ENCODE data around the gene MTHFD1L. TPM values are rescaled to one million over a fixed set of nuclear protein-coding genes. Genes with fewer than 3 reads are reported as not detected.

Gene MTHFD1L
- total RNA-seq, 1 experiment from 2014 or later = 47.8 TPM

- no peak overlapping the region for H3K4me3 Mint-ChIP-seq (ENCODE audit: low read depth, unreplicated experiment)
- peaks cover 18% of the 10 kb centered on the region for H3K4me1 Mint-ChIP-seq (ENCODE audit: low read depth, unreplicated experiment)
- intact Hi-C loops (cut with micrococcal nuclease; ENCODE audit: unreplicated experiment) = no loop called here
- TF ChIP-seq CTCF (IDR thresholded peaks at IDR 0.05; ENCODE audit: unreplicated experiment) = no peak
- BruUV-seq (replicated peaks) = no TSS peak
- peaks cover 24% of the 10 kb centered on the region for H3K36me3 Mint-ChIP-seq (ENCODE audit: insufficient read depth, unreplicated experiment)
- H3K27ac Mint-ChIP-seq (ENCODE audit: unreplicated experiment) = no peak overlapping the region
- CTCF ChIA-PET = interaction anchor here (0.6 kb wide), 2 partner anchors 24 to 49 kb away, joined by 3 to 4 read pairs; no protein-coding TSS in a partner anchor
- no peaks in the 10 kb centered on the region for H3K27me3 Mint-ChIP-seq (ENCODE audit: unreplicated experiment)
- H3K9me3 Mint-ChIP-seq (ENCODE audit: low read depth, unreplicated experiment) = no peaks in the 10 kb centered on the region
- DNase-seq = no peak
These were observed 226.1 kb downstream of the MTHFD1L start for GRCh38 chr6:151091571-151091970.

DNA sequence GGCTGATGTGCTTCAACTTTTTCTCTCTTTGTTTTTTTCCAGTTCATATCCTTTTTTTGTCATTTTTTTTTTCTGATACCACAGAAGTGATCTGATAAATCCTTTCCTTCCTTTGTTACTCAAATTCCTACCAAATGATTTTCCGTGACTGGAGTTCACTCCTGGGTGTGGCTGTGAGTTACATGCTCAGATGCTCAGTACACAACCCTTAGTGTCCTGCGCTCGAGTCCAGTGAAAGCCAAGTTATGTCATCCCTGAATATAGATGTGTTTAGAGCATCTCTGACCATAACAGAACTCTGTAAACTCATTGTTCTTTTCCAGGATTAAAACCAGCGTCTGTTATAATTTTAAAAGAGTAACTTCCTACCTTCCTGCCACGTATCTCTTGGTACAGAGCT lies 227.1 kb downstream of the MTHFD1L start:
- Mint-ChIP-seq H3K4me3 (ENCODE audit: low read depth, unreplicated experiment) (no peak overlapping the region), H3K9me3 (ENCODE audit: low read depth, unreplicated experiment) (no peaks in the 10 kb centered on the region), H3K36me3 (ENCODE audit: insufficient read depth, unreplicated experiment) (peaks cover 24% of the 10 kb centered on the region), H3K4me1 (ENCODE audit: low read depth, unreplicated experiment) (peaks cover 18% of the 10 kb centered on the region), H3K27me3 (ENCODE audit: unreplicated experiment) (no peaks in the 10 kb centered on the region), H3K27ac (ENCODE audit: unreplicated experiment) (no peak overlapping the region)
- CTCF ChIA-PET = no interaction called here
- intact Hi-C loops (cut with micrococcal nuclease; ENCODE audit: unreplicated experiment) = no loop called here
- DNase-seq = no peak
- no TSS peak for BruUV-seq (replicated peaks)
- TF ChIP-seq CTCF (IDR thresholded peaks at IDR 0.05; ENCODE audit: unreplicated experiment) = no peak

DNA sequence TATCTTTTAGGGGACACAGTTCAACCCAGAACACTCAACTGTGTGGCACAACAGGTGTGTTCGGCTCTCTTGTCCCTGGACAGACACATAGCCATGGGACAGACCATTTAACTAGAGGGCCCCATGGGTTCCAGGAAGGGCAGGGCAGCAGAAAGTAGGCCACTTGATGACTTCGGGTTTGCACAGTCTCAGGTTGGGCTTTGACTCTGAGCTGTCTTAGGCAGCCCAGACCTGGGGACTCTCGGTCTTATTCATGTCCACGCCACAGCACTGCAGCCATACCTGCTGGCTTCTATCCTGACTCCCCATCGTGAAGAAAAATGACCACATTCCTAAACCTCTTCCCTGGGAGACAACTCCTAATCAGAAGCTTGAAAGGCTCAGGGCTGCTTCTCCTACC lies 228.2 kb downstream of the MTHFD1L start:
- Mint-ChIP-seq H3K27me3 (ENCODE audit: unreplicated experiment) (no peaks in the 10 kb centered on the region), H3K9me3 (ENCODE audit: low read depth, unreplicated experiment) (no peaks in the 10 kb centered on the region), H3K36me3 (ENCODE audit: insufficient read depth, unreplicated experiment) (peaks cover 24% of the 10 kb centered on the region), H3K4me1 (ENCODE audit: low read depth, unreplicated experiment) (peaks cover 18% of the 10 kb centered on the region), H3K4me3 (ENCODE audit: low read depth, unreplicated experiment) (no peak overlapping the region), H3K27ac (ENCODE audit: unreplicated experiment) (no peak overlapping the region)
- intact Hi-C loops (cut with micrococcal nuclease; ENCODE audit: unreplicated experiment) = no loop called here
- no TSS peak for BruUV-seq (replicated peaks)
- CTCF ChIA-PET = no interaction called here
- TF ChIP-seq CTCF (IDR thresholded peaks at IDR 0.05; ENCODE audit: unreplicated experiment) = no peak
- no peak for DNase-seq

- Mint-ChIP-seq H3K4me3 (ENCODE audit: low read depth, unreplicated experiment) (no peak overlapping the region), H3K27me3 (ENCODE audit: unreplicated experiment) (no peaks in the 10 kb centered on the region), H3K27ac (ENCODE audit: unreplicated experiment) (no peak overlapping the region), H3K4me1 (ENCODE audit: low read depth, unreplicated experiment) (peaks cover 18% of the 10 kb centered on the region), H3K9me3 (ENCODE audit: low read depth, unreplicated experiment) (no peaks in the 10 kb centered on the region), H3K36me3 (ENCODE audit: insufficient read depth, unreplicated experiment) (peaks cover 26% of the 10 kb centered on the region)
- CTCF ChIA-PET = no interaction called here
- no peak for TF ChIP-seq CTCF (IDR thresholded peaks at IDR 0.05; ENCODE audit: unreplicated experiment)
- no TSS peak for BruUV-seq (replicated peaks)
- intact Hi-C loops (cut with micrococcal nuclease; ENCODE audit: unreplicated experiment) = no loop called here
- DNase-seq = no peak
These were observed 230.2 kb downstream of the MTHFD1L start for GRCh38 chr6:151095538-151096254.

Data from Calu3 (cell line).